NCI-H82 treated with DMSO at 0.1 percent for 48 hours (cell line): Measurements from ENCODE around the gene MPHOSPH6.
A peak's percentile ranks its signal among the peaks of the same experiment; 100 is the strongest.
"Not testable (repeated sequence)": the region's sequence is repeated elsewhere in the genome, so short reads cannot be mapped to it uniquely, and the experiment has no call there.

Experiments
- DNase-seq: peaks from one replicate; lab custom pipeline; 2025; ENCODE audit not compliant: unreplicated experiment; lab: John Stamatoyannopoulos, UW

Gene MPHOSPH6

GRCh38 chr16:82124651-82125050, 45.4 kb downstream of the MPHOSPH6 start:
- DNase-seq: no peak

DNA sequence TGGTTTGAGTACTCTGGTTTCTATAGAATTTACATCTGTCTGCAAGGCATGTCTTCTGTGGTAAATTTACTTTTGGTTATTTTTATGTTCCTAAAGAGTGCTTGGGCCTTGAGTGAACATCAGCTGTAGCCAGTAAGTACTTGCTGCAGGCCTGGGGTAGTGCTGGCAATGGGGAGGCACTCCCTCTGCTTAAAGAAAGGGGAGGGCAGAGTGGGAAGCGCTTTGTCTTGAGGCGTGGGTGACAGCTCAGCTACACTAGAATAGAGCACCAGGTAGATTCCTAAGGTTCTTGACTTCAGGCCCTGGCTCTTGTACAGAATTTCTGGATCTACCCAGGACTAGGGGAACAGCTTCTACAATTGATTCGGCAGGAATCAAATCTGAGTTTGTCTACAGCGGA, 50.6 kb downstream of the MPHOSPH6 start:
- no peak for DNase-seq

GRCh38 chr16:82118749-82119148, 51.3 kb downstream of the MPHOSPH6 start:
- DNase-seq: no peak

DNA sequence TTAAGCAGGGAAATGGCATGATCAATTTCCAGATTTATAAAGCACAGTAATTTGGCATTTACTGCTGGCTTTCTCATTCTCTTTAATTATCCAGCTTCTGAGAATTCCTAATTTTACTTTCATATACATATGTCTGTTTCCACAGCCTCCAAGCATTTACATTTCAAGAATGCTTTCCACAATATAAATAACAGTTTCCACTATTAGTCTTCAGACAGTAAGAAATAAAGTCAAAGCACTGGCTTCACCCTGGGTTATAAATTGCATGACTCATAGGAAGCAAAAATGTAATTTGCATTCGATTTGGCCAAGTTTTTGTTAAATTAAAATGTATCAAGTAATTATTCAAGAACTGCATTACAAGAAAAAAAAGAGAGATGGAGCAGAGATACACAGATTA, 53.5 kb downstream of the MPHOSPH6 start:
- no peak for DNase-seq

GRCh38 chr16:82113741-82114140, 56.3 kb downstream of the MPHOSPH6 start:
- no peak for DNase-seq

DNA sequence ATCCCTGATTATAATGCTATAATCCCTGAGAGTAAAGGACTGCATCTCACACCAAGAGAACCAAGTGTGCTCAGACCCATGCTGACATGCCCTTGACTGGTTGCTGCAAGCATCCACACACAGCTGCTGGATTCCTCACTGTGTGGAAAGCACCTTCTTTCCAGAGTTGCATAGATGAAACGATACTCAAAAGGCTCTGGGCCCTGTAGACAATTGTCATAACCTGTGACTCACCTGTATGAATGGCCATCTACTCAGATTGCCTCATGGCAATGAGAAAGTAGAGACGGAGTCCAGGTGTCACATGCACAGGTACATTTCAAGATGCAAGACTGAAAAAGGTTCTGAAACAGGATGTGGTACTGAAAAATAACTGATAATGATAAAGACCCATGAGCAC, 58.1 kb downstream of the MPHOSPH6 start:
- peak; percentile 64 for DNase-seq

DNA sequence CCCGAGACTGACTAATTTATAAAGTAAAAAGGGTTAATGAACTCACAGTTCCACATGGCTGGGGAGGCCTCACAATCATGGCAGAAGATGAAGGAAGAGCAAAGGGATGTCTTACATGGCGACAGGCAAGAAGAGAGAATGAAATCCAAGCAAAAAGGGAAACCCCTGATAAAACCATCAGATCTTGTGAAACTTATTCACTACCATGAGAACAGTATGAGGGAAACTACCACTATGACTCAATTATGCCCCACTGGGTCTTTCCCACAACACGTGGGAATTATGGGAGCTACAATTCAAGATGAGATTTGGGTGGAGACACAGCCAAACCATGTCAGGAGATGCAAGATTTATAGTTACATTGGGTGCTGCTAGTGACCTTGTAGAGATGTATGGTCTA, 60.8 kb downstream of the MPHOSPH6 start:
- DNase-seq: not testable (repeated sequence)

- DNase-seq: no peak
Observed at GRCh38 chr16:82108774-82109173, 61.2 kb downstream of the MPHOSPH6 start.

GRCh38 chr16:82108100-82108499, 61.9 kb downstream of the MPHOSPH6 start:
- DNase-seq: peak; percentile 93

- no peak for DNase-seq
Observed at GRCh38 chr16:82105107-82105506, 64.9 kb downstream of the MPHOSPH6 start.
